B cell (primary cell): ENCODE results near the gene NBPF1. TPM values are rescaled to one million over a fixed set of nuclear protein-coding genes. Genes with fewer than 3 reads are reported as not detected.
"Not testable (repeated sequence)": the region's sequence is repeated elsewhere in the genome, so short reads cannot be mapped to it uniquely, and the experiment has no call there.

Experiments used
- ATAC-seq: fragments of 200-7000 bp; cut with Tn5 transposase; one replicate; pipeline ENCODE4 v1.10.0; 2021; ENCODE audit warnings: low read depth, mild to moderate bottlenecking, moderate number of reproducible peaks, moderate library complexity
- CTCF ChIA-PET: fragments of 350-600 bp; sonication (Branson Sonifier 250); formaldehyde crosslinking; loops from one replicate; lab custom pipeline; 2021; ENCODE audit warnings: antibody characterized with exemption, inconsistent platforms; lab: Charles Lee
- POLR2A ChIA-PET: fragments of 350-600 bp; sonication (Branson Sonifier 250); formaldehyde crosslinking; loops from one replicate; lab custom pipeline; 2021; ENCODE audit warnings: antibody characterized with exemption; lab: Charles Lee
- DNase-seq: peaks from one replicate; pipeline ENCODE4 v3.0.0; 2013
- H2AFZ ChIP-seq: 2 replicates; pipeline ENCODE4 v1.6.1; 2012; ENCODE audit warnings: mild to moderate bottlenecking, low read depth, low read length; ENCODE audit not compliant: insufficient read depth, poor library complexity, severe bottlenecking
- H3K27ac ChIP-seq, 2 donors: 1 replicate in 1 of 2; 2 replicates in 1 of 2; pipeline ENCODE4 v1.5.1; 2012 to 2013; ENCODE audit warnings: low read length in 2 of 2, mild to moderate bottlenecking in 2 of 2, moderate library complexity in 1 of 2
- H3K27me3 ChIP-seq, 4 experiments: fragments of 200-600 bp in 1 of 4; sonication (generic) in 1 of 4; replicated peaks in 1 of 4; 1 replicate in 2 of 4; 2 replicates in 2 of 4; pipeline versions ENCODE4 v1.6.1 to v1.7.0; 2013 to 2016; ENCODE audit warnings: low read length in 3 of 4, mild to moderate bottlenecking in 2 of 4, mixed read lengths in 1 of 4, moderate library complexity in 1 of 4; ENCODE audit not compliant: insufficient read depth in 4 of 4, control insufficient read depth in 3 of 4; ENCODE audit errors: control extremely low read depth in 1 of 4
- H3K36me3 ChIP-seq, 2 experiments: replicated peaks in 1 of 2; 1 replicate in 1 of 2; 2 replicates in 1 of 2; pipeline versions ENCODE4 v1.6.1 to v1.7.1; 2013; ENCODE audit warnings: low read length in 1 of 2; ENCODE audit not compliant: insufficient read depth in 2 of 2, control insufficient read depth in 1 of 2; ENCODE audit errors: control extremely low read depth in 1 of 2, extremely low read depth in 1 of 2
- H3K4me1 ChIP-seq, 2 donors: fragments of 200-600 bp in 1 of 2; sonication (generic) in 1 of 2; 1 replicate in 1 of 2; 2 replicates in 1 of 2; pipeline versions ENCODE4 v1.5.1 to v1.6.1; 2013 to 2017; ENCODE audit warnings: low read length in 2 of 2; ENCODE audit not compliant: control insufficient read depth in 2 of 2, insufficient read depth in 2 of 2
- H3K4me2 ChIP-seq: replicated peaks from 2 replicates; pipeline ENCODE3; 2012; ENCODE audit warnings: mild to moderate bottlenecking, low read depth, low read length; ENCODE audit not compliant: poor library complexity, severe bottlenecking
- H3K4me3 ChIP-seq, 5 experiments: fragments of 200-600 bp in 1 of 5; sonication (generic) in 1 of 5; 1 replicate in 3 of 5; 2 replicates in 2 of 5; pipeline versions ENCODE4 v1.5.1 to v1.7.0; 2011 to 2016; ENCODE audit warnings: low read length in 4 of 5, mild to moderate bottlenecking in 4 of 5, low read depth in 2 of 5, control low read depth in 1 of 5, moderate library complexity in 1 of 5; ENCODE audit not compliant: insufficient read depth in 1 of 5; ENCODE audit errors: control extremely low read depth in 1 of 5, extremely low read depth in 1 of 5
- H3K79me2 ChIP-seq: fragments of 200-600 bp; sonication (generic); one replicate; pipeline ENCODE4 v1.6.0; 2016; ENCODE audit warnings: low read length; ENCODE audit not compliant: control insufficient read depth, insufficient read depth
- H3K9ac ChIP-seq: fragments of 200-600 bp; sonication (generic); 2 replicates; pipeline ENCODE4 v1.6.1; 2017; ENCODE audit warnings: mild to moderate bottlenecking, low read length, moderate library complexity
- H3K9me3 ChIP-seq, 3 donors: one replicate each; pipeline versions ENCODE4 v1.6.1 to v1.7.1; 2013; ENCODE audit warnings: low read length in 2 of 3; ENCODE audit not compliant: control insufficient read depth in 2 of 3, insufficient read depth in 1 of 3; ENCODE audit errors: control extremely low read depth in 1 of 3
- H4K20me1 ChIP-seq: 2 replicates; pipeline ENCODE4 v1.6.0; 2012; ENCODE audit warnings: mild to moderate bottlenecking, low read length; ENCODE audit not compliant: insufficient read depth, control insufficient read depth, poor library complexity, severe bottlenecking
- H3K27ac Mint-ChIP-seq: one replicate; pipeline ENCODE4 v1.8.0; 2021; ENCODE audit warnings: mixed read lengths
- H3K27me3 Mint-ChIP-seq: one replicate; pipeline ENCODE4 v1.8.0; 2021; ENCODE audit warnings: mixed read lengths
- H3K4me1 Mint-ChIP-seq: one replicate; pipeline ENCODE4 v1.8.0; 2021; ENCODE audit warnings: mixed read lengths
- H3K4me3 Mint-ChIP-seq: one replicate; pipeline ENCODE4 v1.8.0; 2021; ENCODE audit warnings: mixed read lengths
- H3K9me3 Mint-ChIP-seq: one replicate; pipeline ENCODE4 v1.8.0; 2022; ENCODE audit warnings: mixed read lengths; ENCODE audit not compliant: insufficient read depth
- WGBS: methylation state at CpG from one replicate; pipeline ENCODE4 v1.1.5; 2013; ENCODE audit warnings: missing lambda C conversion rate; ENCODE audit not compliant: insufficient coverage; 5-methylcytosine and 5-hydroxymethylcytosine counted together
- intact Hi-C: fragments of 100-400 bp; cut with micrococcal nuclease; formaldehyde crosslinking; loops from one replicate; pipeline ENCODE4 v1.10.0; 2022
- polyA plus RNA-seq: library from polyadenylated mRNA; depleted of rRNA; stranded (reverse); fragments of >200 nt; gene quantifications from 2 replicates; pipeline ENCODE4 v1.2.3, GENCODE V29; 2012
- total RNA-seq, 2 donors: library from RNA; stranded (reverse); fragments of 120-200 nt in 1 of 2; gene quantifications; 1 replicate in 1 of 2; 2 replicates in 1 of 2; pipeline versions ENCODE4 v1.2.3 to v1.2.4, GENCODE V29; 2013 to 2022

The NBPF1 gene
- total and polyA plus RNA-seq, 2 donors (not counting 1 experiment from before 2014, with no cell fraction given) = 19.1 to 66.3 TPM

- not testable (repeated sequence) for H3K79me2 ChIP-seq
- CTCF ChIA-PET = interaction anchor here (0.6 to 1.9 kb wide), 5 partner anchors 8 to 350 kb away, joined by 3 to 6 read pairs (median 3); no protein-coding TSS in a partner anchor
These were observed 12.2 kb downstream of the NBPF1 start for GRCh38 chr1:16600855-16601786.

GRCh38 chr1:16599326-16599725, 14.0 kb downstream of the NBPF1 start:
- H3K9me3 Mint-ChIP-seq, H3K27ac ChIP-seq, POLR2A ChIA-PET, H3K27me3 Mint-ChIP-seq, H3K36me3 ChIP-seq, H3K4me3 Mint-ChIP-seq, H3K4me1 ChIP-seq, H3K9me3 ChIP-seq, H2AFZ ChIP-seq, ATAC-seq, H3K27me3 ChIP-seq, H3K79me2 ChIP-seq, H3K4me1 Mint-ChIP-seq, DNase-seq, H3K4me2 ChIP-seq, H4K20me1 ChIP-seq, H3K27ac Mint-ChIP-seq, intact Hi-C loops, H3K9ac ChIP-seq, H3K4me3 ChIP-seq: not testable (repeated sequence)
- CTCF ChIA-PET = interaction anchor here (1.2 to 1.9 kb wide), 2 partner anchors 18 to 21 kb away, joined by 4 to 6 read pairs; no protein-coding TSS in a partner anchor
- no CpG with 5 or more reads among the region's 3 CpGs for WGBS

More at GRCh38 chr1:16600855-16601786, 12.2 kb downstream of the NBPF1 start:
- H3K27me3 ChIP-seq, H3K4me2 ChIP-seq, H3K27ac ChIP-seq, H3K9me3 Mint-ChIP-seq, H3K4me3 Mint-ChIP-seq, ATAC-seq, H3K9me3 ChIP-seq, H4K20me1 ChIP-seq, H3K27ac Mint-ChIP-seq, POLR2A ChIA-PET, H2AFZ ChIP-seq, H3K9ac ChIP-seq, H3K27me3 Mint-ChIP-seq, H3K4me1 Mint-ChIP-seq, H3K4me1 ChIP-seq, DNase-seq, intact Hi-C loops, H3K4me3 ChIP-seq: not testable (repeated sequence)
- H3K36me3 ChIP-seq = peaks cover 0 to 15% of the 10 kb centered on the region in 2 experiments
- 80% methylated on average over 2 of the region's 7 CpGs for whole genome bisulfite sequencing

GRCh38 chr1:16595216-16595615, 18.1 kb downstream of the NBPF1 start:
- H3K36me3 ChIP-seq, H4K20me1 ChIP-seq, H3K27me3 ChIP-seq, H3K4me1 ChIP-seq, H3K27ac ChIP-seq, H3K4me3 Mint-ChIP-seq, H2AFZ ChIP-seq, ATAC-seq, POLR2A ChIA-PET, H3K27ac Mint-ChIP-seq, H3K4me3 ChIP-seq, H3K9ac ChIP-seq, H3K27me3 Mint-ChIP-seq, H3K79me2 ChIP-seq, DNase-seq, intact Hi-C loops, H3K9me3 ChIP-seq, H3K4me1 Mint-ChIP-seq, H3K9me3 Mint-ChIP-seq, H3K4me2 ChIP-seq: not testable (repeated sequence)
- CTCF ChIA-PET = interaction anchor here (0.9 to 2.0 kb wide), 2 partner anchors 26 to 112 kb away, joined by 3 to 4 read pairs; no protein-coding TSS in a partner anchor
- no CpG with 5 or more reads among the region's 1 CpG for WGBS
